HepG2 (cell line): ENCODE results near the gene QRFP. TPM values are rescaled to one million over a fixed set of nuclear protein-coding genes. Genes with fewer than 3 reads are reported as not detected.

Source experiments
- ATAC-seq: fragments of 200-7000 bp; cut with Tn5 transposase; 3 replicates; pipeline ENCODE4 v1.9.1; 2020; ENCODE audit warnings: mild to moderate bottlenecking, moderate library complexity
- BruUV-seq: library from RNA; stranded (reverse); fragments of 400-500 nt; replicated peaks from 2 replicates; lab custom pipeline; 2021; lab: Mats Ljungman, UMichigan
- CTCF ChIA-PET: fragments of 300-600 bp; formaldehyde crosslinking; extraction: SDS; loops from one replicate; lab custom pipeline; 2021; ENCODE audit warnings: low total read pairs, inconsistent platforms, low intra/inter-chr PET ratio; lab: Yijun Ruan, JAX
- POLR2A ChIA-PET: fragments of 350-600 bp; sonication (Branson Sonifier 250); formaldehyde crosslinking; loops from one replicate; lab custom pipeline; 2020; ENCODE audit warnings: antibody characterized with exemption, inconsistent platforms; lab: Yijun Ruan, JAX
- DNase-seq: peaks from one replicate; pipeline ENCODE4 v3.0.0-alpha.2; 2015; ENCODE audit warnings: low spot score
- FAIRE-seq: peaks from 3 replicates; lab custom pipeline; 2011; peaks lifted over from hg19 to GRCh38; lab: Jason Lieb, UNC
- H2AFZ ChIP-seq: one replicate; pipeline ENCODE4 v1.6.1; 2011; ENCODE audit warnings: low read length, inconsistent platforms
- H3K27ac ChIP-seq: fragments of 300-600 bp; 3 replicates; pipeline ENCODE4 v1.8.0; 2011; ENCODE audit warnings: mixed run types, mild to moderate bottlenecking, mixed read lengths, low read length, inconsistent platforms; ENCODE audit not compliant: insufficient read depth; ENCODE audit errors: extremely low read length
- H3K27me3 ChIP-seq, 2 experiments: fragments of 200-600 bp in 1 of 2; 2 replicates in 1 of 2; 3 replicates in 1 of 2; pipeline versions ENCODE4 v1.6.0 to v1.8.0; 2011; ENCODE audit warnings: low read length in 2 of 2, mild to moderate bottlenecking in 2 of 2, moderate library complexity in 2 of 2, inconsistent platforms in 1 of 2; ENCODE audit not compliant: insufficient read depth in 2 of 2, control insufficient read depth in 1 of 2
- H3K36me3 ChIP-seq, 2 experiments: fragments of 200-600 bp in 1 of 2; replicated peaks in 1 of 2; 2 replicates in 1 of 2; 3 replicates in 1 of 2; pipeline versions ENCODE4 v1.5.1 to v1.8.0; 2011; ENCODE audit warnings: low read length in 2 of 2, inconsistent platforms in 1 of 2; ENCODE audit not compliant: insufficient read depth in 2 of 2, control insufficient read depth in 1 of 2
- H3K4me1 ChIP-seq: 2 replicates; pipeline ENCODE4 v1.5.1; 2012; ENCODE audit warnings: low read length, inconsistent platforms; ENCODE audit not compliant: insufficient read depth
- H3K4me2 ChIP-seq: 2 replicates; pipeline ENCODE4 v1.6.0; 2011; ENCODE audit warnings: low read depth, low read length, inconsistent platforms
- H3K4me3 ChIP-seq, 3 experiments: fragments of 200-600 bp in 1 of 3; sonication (generic), shearing (Covaris generic) in 1 of 3; replicated peaks in 1 of 3; 2 replicates each; pipeline ENCODE4 v1.5.1; 2011 to 2016; ENCODE audit warnings: low read length in 3 of 3, inconsistent platforms in 2 of 3, low read depth in 2 of 3, mild to moderate bottlenecking in 2 of 3, control low read depth in 1 of 3, mixed read lengths in 1 of 3; ENCODE audit not compliant: insufficient read depth in 1 of 3
- H3K79me2 ChIP-seq: one replicate; pipeline ENCODE4 v1.6.1; 2011; ENCODE audit warnings: low read length, inconsistent platforms; ENCODE audit not compliant: insufficient read depth
- H3K9ac ChIP-seq: 2 replicates; pipeline ENCODE4 v1.6.0; 2011; ENCODE audit warnings: mild to moderate bottlenecking, low read depth, low read length, inconsistent platforms; ENCODE audit not compliant: insufficient read depth
- H3K9me3 ChIP-seq: 2 replicates; pipeline ENCODE4 v1.5.1; 2012; ENCODE audit warnings: mild to moderate bottlenecking, low read length
- H4K20me1 ChIP-seq: 2 replicates; pipeline ENCODE4 v1.6.0; 2011; ENCODE audit warnings: inconsistent platforms, mild to moderate bottlenecking, low read length, moderate library complexity; ENCODE audit not compliant: insufficient read depth
- EHMT2 ChIP-seq: fragments of 200-600 bp; sonication (generic); IDR thresholded peaks from 2 replicates; pipeline ENCODE4 v1.7.0; 2017; ENCODE audit warnings: antibody characterized with exemption, low read depth, low read length, borderline replicate concordance
- ERF ChIP-seq: IDR thresholded peaks from 2 replicates; pipeline ENCODE4 v1.6.1; 2018; ENCODE audit warnings: missing biosample characterization, missing genetic modification reagents
- KLF16 ChIP-seq, 2 experiments: sonication (generic) in 1 of 2; formaldehyde crosslinking in 1 of 2; IDR thresholded peaks; 2 replicates each; pipeline versions ENCODE4 v1.6.1 to v1.8.0; 2016 to 2023; ENCODE audit warnings: missing genetic modification reagents in 2 of 2, missing compliant biosample characterization in 1 of 2
- NONO ChIP-seq, 2 experiments: fragments of 450-650 bp in 1 of 2; sonication (generic) in 1 of 2; formaldehyde crosslinking in 1 of 2; IDR thresholded peaks in 1 of 2; conservative IDR thresholded peaks in 1 of 2; 2 replicates each; pipeline versions ENCODE4 v1.6.1 to v1.8.0; 2017 to 2022; ENCODE audit warnings: mild to moderate bottlenecking in 1 of 2, missing genetic modification reagents in 1 of 2, moderate library complexity in 1 of 2
- YY1 ChIP-seq: IDR thresholded peaks from 2 replicates; pipeline ENCODE4 v1.6.1; 2011; ENCODE audit warnings: low read length, low read depth, moderate library complexity, mild to moderate bottlenecking; ENCODE audit not compliant: insufficient read depth, insufficient replicate concordance
- ZNF354B ChIP-seq: sonication (generic); formaldehyde crosslinking; IDR thresholded peaks from 2 replicates; pipeline ENCODE4 v1.8.0; 2022; ENCODE audit warnings: mild to moderate bottlenecking, missing genetic modification reagents
- ZNF577 ChIP-seq: sonication (generic); formaldehyde crosslinking; IDR thresholded peaks from 2 replicates; pipeline ENCODE4 v1.4.0; 2020; ENCODE audit warnings: mild to moderate bottlenecking, low read depth, missing genetic modification reagents, borderline replicate concordance
- ZNF768 ChIP-seq: sonication (generic); formaldehyde crosslinking; IDR thresholded peaks from 2 replicates; pipeline ENCODE4 v1.4.0; 2020; ENCODE audit warnings: missing genetic modification reagents
- WGBS: methylation state at CpG from one replicate; pipeline ENCODE4 v1.1.6; 2017; ENCODE audit warnings: low lambda C conversion rate; 5-methylcytosine and 5-hydroxymethylcytosine counted together
- in situ Hi-C: cut with HindIII; loops from 2 replicates; pipeline ENCODE4 v1.10.0; 2017; ENCODE audit warnings: low pct_unique_long_range_greater_than_20kb; ENCODE audit not compliant: extremely low pct_ligation_motif_present
- intact Hi-C: fragments of 100-400 bp; cut with micrococcal nuclease; formaldehyde crosslinking; loops from one replicate; pipeline ENCODE4 v1.10.0; 2022; ENCODE audit not compliant: unreplicated experiment
- polyA plus RNA-seq, 8 experiments: library from polyadenylated mRNA; depleted of rRNA in 3 of 8; stranded (reverse) in 7 of 8; unstranded in 1 of 8; fragments of >200 nt; fragmentation: Illumina TruSeq in 4 of 8; extraction: Trizol in 4 of 8; gene quantifications; 2 replicates each; pipeline versions ENCODE4 v1.2.1 to v1.2.3, GENCODE V29; 2011 to 2016; ENCODE audit warnings: low read depth in 4 of 8, missing spikeins in 1 of 8, mixed read lengths in 1 of 8; ENCODE audit not compliant: insufficient read depth in 1 of 8
- total RNA-seq, 5 experiments: library from RNA; depleted of rRNA; stranded (reverse); fragments of >200 nt; fragmentation: Illumina TruSeq; extraction: Trizol; gene quantifications; 2 replicates each; pipeline ENCODE4 v1.2.3, GENCODE V29; 2016; ENCODE audit warnings: low read depth in 1 of 5
- TF ChIP-seq, protein P1 (sequence below): sonication (generic); formaldehyde crosslinking; IDR thresholded peaks from 2 replicates; pipeline ENCODE4 v1.5.1; 2020; ENCODE audit warnings: mild to moderate bottlenecking, missing genetic modification reagents, borderline replicate concordance
- TF ChIP-seq, protein P2 (sequence below): sonication (generic); formaldehyde crosslinking; IDR thresholded peaks from 2 replicates; pipeline ENCODE4 v1.4.0; 2020; ENCODE audit warnings: mild to moderate bottlenecking, low read depth, missing genetic modification reagents
- TF ChIP-seq, protein P3 (sequence below): sonication (generic); formaldehyde crosslinking; IDR thresholded peaks from 2 replicates; pipeline ENCODE4 v1.9.0; 2021; ENCODE audit warnings: missing genetic modification reagents, borderline replicate concordance
- TF ChIP-seq, protein P4 (sequence below): sonication (generic); formaldehyde crosslinking; IDR thresholded peaks from 2 replicates; pipeline ENCODE4 v1.4.0; 2020; ENCODE audit warnings: missing genetic modification reagents, borderline replicate concordance

The QRFP gene
- total and polyA plus RNA-seq, 2 of the 13 experiments (the other 11 are each of a cell fraction or from before 2014, with no cell fraction given) = not detected

DNA sequence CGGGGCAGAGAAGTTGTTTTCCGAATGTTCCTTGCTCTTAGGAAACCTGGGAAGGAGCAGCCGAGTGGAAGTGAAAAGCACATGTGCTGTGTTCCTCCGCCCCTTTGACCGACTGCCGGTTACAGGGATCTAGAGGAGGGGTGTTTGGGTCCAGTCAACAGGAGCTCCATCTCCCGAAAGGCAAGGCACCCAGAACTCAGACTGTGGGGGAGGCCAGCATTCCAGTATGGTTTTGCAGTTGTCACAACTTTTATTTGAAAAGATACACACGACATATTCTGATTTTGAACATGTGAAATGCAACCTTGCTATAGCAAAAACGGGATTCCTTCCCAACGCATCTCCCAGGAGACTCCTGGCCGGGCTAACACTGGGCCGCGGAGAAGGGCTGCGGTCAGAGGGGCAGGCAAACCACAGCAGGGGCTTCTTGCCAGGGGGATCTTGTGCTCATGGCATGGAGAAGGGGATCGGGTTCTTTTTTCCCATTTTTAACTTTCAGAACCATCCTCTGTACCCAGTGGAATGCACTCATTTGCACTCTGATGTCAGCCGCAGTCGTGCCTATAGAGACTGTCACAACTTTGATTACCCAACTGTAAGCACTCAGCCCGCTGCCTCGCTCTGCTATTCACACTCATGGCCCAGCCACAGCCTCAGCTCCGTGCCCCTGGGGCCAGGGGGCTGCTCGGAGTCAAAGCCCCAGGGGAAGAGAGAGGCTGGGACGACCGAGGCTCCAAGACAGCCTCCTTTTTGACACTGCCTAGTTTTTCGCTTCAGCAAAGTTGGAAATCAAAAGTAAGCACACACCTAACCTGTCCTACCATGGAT, 3.9 kb downstream of the QRFP start:
- no TSS peak for BruUV-seq
- TF ChIP-seq ERF = no peak
- no peak for TF ChIP-seq YY1
- no peak for TF ChIP-seq ZNF768 (CRISPR knock-in tag)
- no peak for TF ChIP-seq ZNF354B (CRISPR knock-in tag)
- TF ChIP-seq, protein P1, sequence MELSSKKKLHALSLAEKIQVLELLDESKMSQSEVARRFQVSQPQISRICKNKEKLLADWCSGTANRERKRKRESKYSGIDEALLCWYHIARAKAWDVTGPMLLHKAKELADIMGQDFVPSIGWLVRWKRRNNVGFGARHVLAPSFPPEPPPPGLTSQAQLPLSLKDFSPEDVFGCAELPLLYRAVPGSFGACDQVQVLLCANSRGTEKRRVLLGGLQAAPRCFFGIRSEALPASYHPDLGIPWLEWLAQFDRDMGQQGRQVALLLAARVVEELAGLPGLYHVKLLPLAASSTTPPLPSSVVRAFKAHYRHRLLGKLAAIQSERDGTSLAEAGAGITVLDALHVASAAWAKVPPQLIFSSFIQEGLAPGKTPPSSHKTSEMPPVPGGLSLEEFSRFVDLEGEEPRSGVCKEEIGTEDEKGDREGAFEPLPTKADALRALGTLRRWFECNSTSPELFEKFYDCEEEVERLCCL (CRISPR knock-in tag) = no peak
- TF ChIP-seq NONO (IDR thresholded peaks at IDR 0.05) = no peak
- TF ChIP-seq NONO (CRISPR knock-in tag; conservative IDR thresholded peaks at IDR 0.05) = no peak
- TF ChIP-seq ZNF577 (CRISPR knock-in tag) = no peak
- no peak for TF ChIP-seq EHMT2
- TF ChIP-seq, protein P2, sequence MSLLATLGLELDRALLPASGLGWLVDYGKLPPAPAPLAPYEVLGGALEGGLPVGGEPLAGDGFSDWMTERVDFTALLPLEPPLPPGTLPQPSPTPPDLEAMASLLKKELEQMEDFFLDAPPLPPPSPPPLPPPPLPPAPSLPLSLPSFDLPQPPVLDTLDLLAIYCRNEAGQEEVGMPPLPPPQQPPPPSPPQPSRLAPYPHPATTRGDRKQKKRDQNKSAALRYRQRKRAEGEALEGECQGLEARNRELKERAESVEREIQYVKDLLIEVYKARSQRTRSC (CRISPR knock-in tag) = no peak
- TF ChIP-seq, protein P3, sequence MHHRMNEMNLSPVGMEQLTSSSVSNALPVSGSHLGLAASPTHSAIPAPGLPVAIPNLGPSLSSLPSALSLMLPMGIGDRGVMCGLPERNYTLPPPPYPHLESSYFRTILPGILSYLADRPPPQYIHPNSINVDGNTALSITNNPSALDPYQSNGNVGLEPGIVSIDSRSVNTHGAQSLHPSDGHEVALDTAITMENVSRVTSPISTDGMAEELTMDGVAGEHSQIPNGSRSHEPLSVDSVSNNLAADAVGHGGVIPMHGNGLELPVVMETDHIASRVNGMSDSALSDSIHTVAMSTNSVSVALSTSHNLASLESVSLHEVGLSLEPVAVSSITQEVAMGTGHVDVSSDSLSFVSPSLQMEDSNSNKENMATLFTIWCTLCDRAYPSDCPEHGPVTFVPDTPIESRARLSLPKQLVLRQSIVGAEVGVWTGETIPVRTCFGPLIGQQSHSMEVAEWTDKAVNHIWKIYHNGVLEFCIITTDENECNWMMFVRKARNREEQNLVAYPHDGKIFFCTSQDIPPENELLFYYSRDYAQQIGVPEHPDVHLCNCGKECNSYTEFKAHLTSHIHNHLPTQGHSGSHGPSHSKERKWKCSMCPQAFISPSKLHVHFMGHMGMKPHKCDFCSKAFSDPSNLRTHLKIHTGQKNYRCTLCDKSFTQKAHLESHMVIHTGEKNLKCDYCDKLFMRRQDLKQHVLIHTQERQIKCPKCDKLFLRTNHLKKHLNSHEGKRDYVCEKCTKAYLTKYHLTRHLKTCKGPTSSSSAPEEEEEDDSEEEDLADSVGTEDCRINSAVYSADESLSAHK (CRISPR knock-in tag) = no peak
- TF ChIP-seq KLF16 (CRISPR knock-in tag; IDR thresholded peaks at IDR 0.05) = no peak
- TF ChIP-seq, protein P4, sequence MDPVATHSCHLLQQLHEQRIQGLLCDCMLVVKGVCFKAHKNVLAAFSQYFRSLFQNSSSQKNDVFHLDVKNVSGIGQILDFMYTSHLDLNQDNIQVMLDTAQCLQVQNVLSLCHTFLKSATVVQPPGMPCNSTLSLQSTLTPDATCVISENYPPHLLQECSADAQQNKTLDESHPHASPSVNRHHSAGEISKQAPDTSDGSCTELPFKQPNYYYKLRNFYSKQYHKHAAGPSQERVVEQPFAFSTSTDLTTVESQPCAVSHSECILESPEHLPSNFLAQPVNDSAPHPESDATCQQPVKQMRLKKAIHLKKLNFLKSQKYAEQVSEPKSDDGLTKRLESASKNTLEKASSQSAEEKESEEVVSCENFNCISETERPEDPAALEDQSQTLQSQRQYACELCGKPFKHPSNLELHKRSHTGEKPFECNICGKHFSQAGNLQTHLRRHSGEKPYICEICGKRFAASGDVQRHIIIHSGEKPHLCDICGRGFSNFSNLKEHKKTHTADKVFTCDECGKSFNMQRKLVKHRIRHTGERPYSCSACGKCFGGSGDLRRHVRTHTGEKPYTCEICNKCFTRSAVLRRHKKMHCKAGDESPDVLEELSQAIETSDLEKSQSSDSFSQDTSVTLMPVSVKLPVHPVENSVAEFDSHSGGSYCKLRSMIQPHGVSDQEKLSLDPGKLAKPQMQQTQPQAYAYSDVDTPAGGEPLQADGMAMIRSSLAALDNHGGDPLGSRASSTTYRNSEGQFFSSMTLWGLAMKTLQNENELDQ = no peak
- Histone ChIP-seq H3K27ac (no peak overlapping the region), H3K9me3 (no peaks in the 10 kb centered on the region), H3K27me3 (peaks cover 4 to 16% of the 10 kb centered on the region in 2 experiments; a peak in 3 of 5 replicates), H3K4me3 (no peak overlapping the region), H2AFZ (no peak overlapping the region), H3K4me1 (no peaks in the 10 kb centered on the region), H3K36me3 (peaks cover 1 to 19% of the 10 kb centered on the region in 2 experiments; a peak in 2 of 5 replicates), H4K20me1 (no peaks in the 10 kb centered on the region), H3K4me2 (no peak overlapping the region), H3K9ac (no peak overlapping the region), H3K79me2 (no peaks in the 10 kb centered on the region)
- DNase-seq = no peak
- WGBS = 95% methylated on average over 24 of the region's 24 CpGs
- POLR2A ChIA-PET = no interaction called here
- CTCF ChIA-PET = no interaction called here
- FAIRE-seq = no peak
- in situ Hi-C loops (loop anchor here (10.0 kb wide), 1 partner anchor 102 kb away; no protein-coding TSS in a partner anchor), intact Hi-C loops (no loop called here)
- no peak for ATAC-seq
